H9 (cell line): Measurements from ENCODE around the gene LDHD. TPM values are rescaled to one million over a fixed set of nuclear protein-coding genes. Genes with fewer than 3 reads are reported as not detected.
A peak's percentile ranks its signal among the peaks of the same experiment; 100 is the strongest.

ENCODE experiments used
- DNase-seq: peaks from one replicate; pipeline ENCODE4 v3.0.0-alpha.2; 2017
- H2AFZ ChIP-seq: one replicate; pipeline ENCODE4 v1.6.1; 2013; ENCODE audit warnings: mild to moderate bottlenecking, low read length, control low read depth, moderate library complexity
- H2AK5ac ChIP-seq: 2 replicates; pipeline ENCODE4 v1.6.1; 2013; ENCODE audit warnings: low read length, control low read depth, mixed read lengths; ENCODE audit not compliant: insufficient read length
- H2BK120ac ChIP-seq: one replicate; pipeline ENCODE4 v1.6.1; 2013; ENCODE audit warnings: low read depth, mild to moderate bottlenecking, low read length, control low read depth, inconsistent platforms; ENCODE audit not compliant: poor library complexity, severe bottlenecking
- H2BK12ac ChIP-seq: 2 replicates; pipeline ENCODE4 v1.6.1; 2013; ENCODE audit warnings: low read length, control low read depth, mixed read lengths, low read depth; ENCODE audit not compliant: insufficient read length
- H2BK15ac ChIP-seq: 2 replicates; pipeline ENCODE4 v1.6.1; 2013; ENCODE audit warnings: low read depth, low read length, control low read depth
- H2BK20ac ChIP-seq: one replicate; pipeline ENCODE4 v1.6.1; 2013; ENCODE audit warnings: low read depth, mild to moderate bottlenecking, low read length, control low read depth, inconsistent platforms; ENCODE audit not compliant: poor library complexity, severe bottlenecking
- H2BK5ac ChIP-seq: 2 replicates; pipeline ENCODE4 v1.6.1; 2013; ENCODE audit warnings: low read length, control low read depth, mixed read lengths; ENCODE audit not compliant: insufficient read length
- H3K14ac ChIP-seq: 2 replicates; pipeline ENCODE4 v1.6.1; 2013; ENCODE audit warnings: low read length, control low read depth; ENCODE audit not compliant: insufficient read depth
- H3K18ac ChIP-seq: 2 replicates; pipeline ENCODE4 v1.6.1; 2013; ENCODE audit warnings: low read depth, mild to moderate bottlenecking, mixed read lengths, low read length, control low read depth; ENCODE audit not compliant: insufficient read length
- H3K23ac ChIP-seq: 2 replicates; pipeline ENCODE4 v1.6.1; 2013; ENCODE audit warnings: low read length, control low read depth, mixed read lengths, low read depth; ENCODE audit not compliant: insufficient read length
- H3K23me2 ChIP-seq: 2 replicates; pipeline ENCODE4 v1.6.1; 2013; ENCODE audit warnings: low read depth, mild to moderate bottlenecking, mixed read lengths, low read length, control low read depth; ENCODE audit not compliant: insufficient read length, poor library complexity, severe bottlenecking
- H3K27ac ChIP-seq: 2 replicates; pipeline ENCODE4 v1.5.1; 2013; ENCODE audit warnings: low read length, control low read depth, mixed read lengths, low read depth; ENCODE audit not compliant: insufficient read length
- H3K27me3 ChIP-seq: 2 replicates; pipeline ENCODE4 v1.6.1; 2013; ENCODE audit warnings: low read length, control low read depth, inconsistent platforms; ENCODE audit not compliant: insufficient read depth
- H3K4ac ChIP-seq: 2 replicates; pipeline ENCODE4 v1.6.1; 2013; ENCODE audit warnings: low read depth, mild to moderate bottlenecking, control low read depth, inconsistent platforms, low read length, moderate library complexity
- H3K4me1 ChIP-seq: 2 replicates; pipeline ENCODE4 v1.6.1; 2013; ENCODE audit warnings: low read length, control low read depth, inconsistent platforms; ENCODE audit not compliant: insufficient read depth
- H3K4me2 ChIP-seq: 2 replicates; pipeline ENCODE4 v1.6.1; 2013; ENCODE audit warnings: low read length, control low read depth, mixed read lengths; ENCODE audit not compliant: insufficient read length, insufficient read depth
- H3K56ac ChIP-seq: 2 replicates; pipeline ENCODE4 v1.6.1; 2013; ENCODE audit warnings: low read depth, mild to moderate bottlenecking, mixed read lengths, low read length, control low read depth; ENCODE audit not compliant: insufficient read length
- H3K79me1 ChIP-seq: 2 replicates; pipeline ENCODE4 v1.6.1; 2013; ENCODE audit warnings: low read depth, mild to moderate bottlenecking, moderate library complexity, low read length, control low read depth, inconsistent platforms; ENCODE audit not compliant: insufficient read depth, poor library complexity, severe bottlenecking
- H3K79me2 ChIP-seq: 2 replicates; pipeline ENCODE4 v1.6.1; 2013; ENCODE audit warnings: low read length, control low read depth, inconsistent platforms; ENCODE audit not compliant: insufficient read depth
- H3K9ac ChIP-seq: 2 replicates; pipeline ENCODE4 v1.6.1; 2013; ENCODE audit warnings: low read length, control low read depth, mixed read lengths; ENCODE audit not compliant: insufficient read length; ENCODE audit errors: extremely low read depth
- H3K9me3 ChIP-seq: one replicate; pipeline ENCODE4 v1.6.1; 2013; ENCODE audit warnings: low read depth, low read length, inconsistent platforms; ENCODE audit not compliant: control insufficient read depth
- H3T11ph ChIP-seq: one replicate; pipeline ENCODE4 v1.6.1; 2013; ENCODE audit warnings: mild to moderate bottlenecking, low read length, control low read depth, inconsistent platforms
- H4K20me1 ChIP-seq: one replicate; pipeline ENCODE4 v1.6.1; 2013; ENCODE audit not compliant: control insufficient read depth, insufficient read length, insufficient read depth
- H4K5ac ChIP-seq: 2 replicates; pipeline ENCODE4 v1.6.1; 2013; ENCODE audit warnings: low read depth, mild to moderate bottlenecking, mixed read lengths, low read length, control low read depth; ENCODE audit not compliant: insufficient read length
- H4K8ac ChIP-seq: replicated peaks from 2 replicates; pipeline ENCODE4 v1.6.1; 2013; ENCODE audit warnings: low read length, control low read depth, mixed read lengths, low read depth; ENCODE audit not compliant: insufficient read length
- H4K91ac ChIP-seq: 2 replicates; pipeline ENCODE4 v1.6.1; 2013; ENCODE audit warnings: low read depth, mild to moderate bottlenecking, moderate library complexity, mixed read lengths, low read length, control low read depth; ENCODE audit not compliant: insufficient read length
- H3K27ac Mint-ChIP-seq, 3 experiments: 2 replicates in 2 of 3; 3 replicates in 1 of 3; pipeline ENCODE4 v1.8.0; 2020 to 2021; ENCODE audit warnings: mixed read lengths in 3 of 3, mild to moderate bottlenecking in 1 of 3, moderate library complexity in 1 of 3
- H3K27me3 Mint-ChIP-seq: 2 replicates; pipeline ENCODE4 v1.8.0; 2021; ENCODE audit warnings: low read depth, mild to moderate bottlenecking, moderate library complexity, mixed read lengths
- H3K36me3 Mint-ChIP-seq, 3 experiments: 2 replicates in 2 of 3; 3 replicates in 1 of 3; pipeline ENCODE4 v1.8.0; 2020 to 2021; ENCODE audit warnings: low read depth in 3 of 3, mixed read lengths in 3 of 3; ENCODE audit not compliant: insufficient read depth in 1 of 3
- H3K4me1 Mint-ChIP-seq, 2 experiments: 2 replicates each; pipeline ENCODE4 v1.8.0; 2020; ENCODE audit warnings: mixed read lengths in 2 of 2
- H3K4me3 Mint-ChIP-seq, 2 experiments: 2 replicates in 1 of 2; 3 replicates in 1 of 2; pipeline ENCODE4 v1.8.0; 2020 to 2021; ENCODE audit warnings: mild to moderate bottlenecking in 2 of 2, mixed read lengths in 2 of 2, moderate library complexity in 1 of 2
- H3K9me3 Mint-ChIP-seq, 2 experiments: 2 replicates in 1 of 2; 3 replicates in 1 of 2; pipeline ENCODE4 v1.8.0; 2020; ENCODE audit warnings: mild to moderate bottlenecking in 2 of 2, mixed read lengths in 2 of 2, moderate library complexity in 1 of 2
- CTCF ChIP-seq: fragments of 200-600 bp; sonication (generic); conservative IDR thresholded peaks from 3 replicates; pipeline ENCODE4 v1.8.0; 2021; ENCODE audit warnings: antibody characterized with exemption, mild to moderate bottlenecking
- WGBS: extraction: QIAGEN DNeasy Blood & Tissue Kit; methylation state at CpG from one replicate; pipeline ENCODE4 v1.1.7; 2013; ENCODE audit warnings: missing lambda C conversion rate, low lambda C conversion rate, mixed read lengths; ENCODE audit not compliant: insufficient read length; ENCODE audit errors: extremely low coverage; 5-methylcytosine and 5-hydroxymethylcytosine counted together
- total RNA-seq: library from RNA; stranded (reverse); gene quantifications from 2 replicates; pipeline ENCODE4 v1.2.1, GENCODE V29; 2021

LDHD gene
- total RNA-seq, 1 experiment from 2014 or later: 14.7 TPM

DNA sequence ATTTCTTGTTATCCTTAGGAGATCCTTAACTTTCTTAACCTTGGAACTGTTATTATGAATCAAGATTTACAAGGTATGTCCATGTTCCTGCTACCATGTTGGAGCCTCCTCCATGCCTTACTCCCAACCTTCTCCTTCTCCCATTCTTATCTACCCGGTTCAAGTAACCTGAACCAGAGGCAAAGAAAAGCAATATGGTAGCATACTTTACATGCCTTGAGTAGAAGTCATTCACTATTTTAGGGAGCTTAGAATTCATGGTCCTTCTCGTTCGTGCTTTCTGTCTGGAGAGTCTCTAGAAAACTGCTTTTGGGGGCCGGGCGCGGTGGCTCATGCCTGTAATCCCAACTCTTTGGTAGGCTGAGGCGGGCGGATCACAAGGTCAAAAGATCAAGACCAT is 37.7 kb downstream of the LDHD start:
- Mint-ChIP-seq H3K4me1 (peaks cover 36 to 45% of the 10 kb centered on the region in 2 experiments), H3K4me3 (no peak overlapping the region), H3K9me3 (peaks cover 2 to 3% of the 10 kb centered on the region in 2 experiments; a peak in 1 of 5 replicates), H3K27ac (peak overlapping the region in 2 of 3 experiments; percentile 21 to 27; a peak in 2 of 7 replicates), H3K27me3 (no peaks in the 10 kb centered on the region), H3K36me3 (peaks cover 6 to 13% (median 10%) of the 10 kb centered on the region in 3 experiments)
- no peaks in the 10 kb centered on the region for H3K23me2 ChIP-seq
- no peaks in the 10 kb centered on the region for H3K27me3 ChIP-seq
- DNase-seq: no peak
- no peak overlapping the region for H2BK12ac ChIP-seq
- H4K5ac ChIP-seq: no peak overlapping the region
- H2AK5ac ChIP-seq: no peak overlapping the region
- no peak overlapping the region for H4K8ac ChIP-seq
- no peak overlapping the region for H3K4me2 ChIP-seq
- no peak overlapping the region for H3K27ac ChIP-seq
- TF ChIP-seq CTCF: no peak
- H3K4ac ChIP-seq: no peak overlapping the region
- H3K9me3 ChIP-seq: no peaks in the 10 kb centered on the region
- no peak overlapping the region for H2BK20ac ChIP-seq
- no CpG with 5 or more reads among the region's 8 CpGs for WGBS
- H2AFZ ChIP-seq: no peak overlapping the region
- peaks cover 4% of the 10 kb centered on the region for H3K79me1 ChIP-seq
- no peak overlapping the region for H3K9ac ChIP-seq
- H2BK120ac ChIP-seq: no peak overlapping the region
- no peak overlapping the region for H2BK5ac ChIP-seq
- H3K23ac ChIP-seq: no peak overlapping the region
- no peak overlapping the region for H2BK15ac ChIP-seq
- no peak overlapping the region for H3K18ac ChIP-seq
- H3K4me1 ChIP-seq: peaks cover 10% of the 10 kb centered on the region; the same call in 1 of the 2 replicates
- no peak overlapping the region for H3K56ac ChIP-seq
- H3T11ph ChIP-seq: no peak overlapping the region
- no peaks in the 10 kb centered on the region for H4K20me1 ChIP-seq
- H4K91ac ChIP-seq: no peak overlapping the region
- H3K79me2 ChIP-seq: peaks cover 8% of the 10 kb centered on the region; the same call in 1 of the 2 replicates
- no peak overlapping the region for H3K14ac ChIP-seq
